H1 (cell line): ENCODE data around the gene ALPI. TPM values are rescaled to one million over a fixed set of nuclear protein-coding genes. Genes with fewer than 3 reads are reported as not detected.

Source experiments
- BCL11A ChIP-seq, 2 experiments: IDR thresholded peaks; one replicate each; pipeline ENCODE4 v1.6.1; 2011; ENCODE audit warnings: low read depth in 2 of 2, low read length in 2 of 2, mild to moderate bottlenecking in 2 of 2
- CHD1 ChIP-seq: IDR thresholded peaks from 2 replicates; pipeline ENCODE4 v1.6.1; 2012; ENCODE audit warnings: low read depth, low read length, improper control_type of control experiment
- CHD7 ChIP-seq: fragments of 300-600 bp; sonication (generic); IDR thresholded peaks from 2 replicates; pipeline ENCODE4 v1.7.1; 2012; ENCODE audit warnings: low read length, moderate library complexity, mild to moderate bottlenecking, inconsistent platforms; ENCODE audit not compliant: insufficient replicate concordance
- GTF2F1 ChIP-seq: IDR thresholded peaks from 2 replicates; pipeline ENCODE4 v1.6.1; 2012; ENCODE audit warnings: low read depth, low read length, improper control_type of control experiment, borderline replicate concordance
- JUND ChIP-seq: IDR thresholded peaks from 2 replicates; pipeline ENCODE4 v1.6.1; 2011; ENCODE audit warnings: mild to moderate bottlenecking, improper control_type of control experiment, low read length
- PHF8 ChIP-seq: fragments of 200-600 bp; sonication (generic); conservative IDR thresholded peaks from 2 replicates; pipeline ENCODE4 v1.7.1; 2012; ENCODE audit warnings: low read depth, mild to moderate bottlenecking, inconsistent platforms, low read length, moderate library complexity
- RFX5 ChIP-seq: IDR thresholded peaks from 2 replicates; pipeline ENCODE4 v1.6.1; 2011; ENCODE audit warnings: low read depth, low read length, improper control_type of control experiment, borderline replicate concordance
- TEAD4 ChIP-seq: IDR thresholded peaks from 2 replicates; pipeline ENCODE4 v1.6.1; 2012; ENCODE audit warnings: low read depth, low read length, inconsistent platforms, mixed read lengths
- polyA plus RNA-seq, 7 experiments: library from polyadenylated mRNA; depleted of rRNA in 3 of 7; stranded (reverse) in 5 of 7; unstranded in 2 of 7; fragments of >200 nt in 5 of 7; fragments of 200-250 nt in 2 of 7; gene quantifications; 1 replicate in 5 of 7; 2 replicates in 1 of 7; 4 replicates in 1 of 7; pipeline versions ENCODE4 v1.2.1 to v1.2.3, GENCODE V29; 2011 to 2013; ENCODE audit warnings: missing spikeins in 2 of 7, mixed read lengths in 2 of 7
- total RNA-seq: library from RNA; stranded (reverse); fragmentation: NEBNext Ultra II Directional; extraction: Animal tissue kit (Norgen Biotek cat#: 25700); gene quantifications from 2 replicates; pipeline ENCODE4 v1.2.1, GENCODE V29; 2021

ALPI gene
- total and polyA plus RNA-seq, 2 of the 8 experiments (the other 6 are each of a cell fraction or from before 2014, with no cell fraction given), result not detected

GRCh38 chr2:232508251-232508650, 52.3 kb downstream of the ALPI start (continued):
- no peak for TF ChIP-seq CHD7
- TF ChIP-seq PHF8, result no peak
- TF ChIP-seq RFX5, result no peak
- TF ChIP-seq TEAD4, result no peak
- TF ChIP-seq GTF2F1, result no peak
- no peak for TF ChIP-seq BCL11A (IDR thresholded peaks at IDR 0.05; ENCODE audit: low read depth in 2 of 2, low read length in 2 of 2)
- no peak for TF ChIP-seq CHD1
- TF ChIP-seq JUND, result no peak
